ENCODE measurements around the gene MPP4. TPM values are rescaled to one million over a fixed set of nuclear protein-coding genes. Genes with fewer than 3 reads are reported as not detected.
A peak's percentile ranks its signal among the peaks of the same experiment; 100 is the strongest.

The MPP4 gene, protein sequence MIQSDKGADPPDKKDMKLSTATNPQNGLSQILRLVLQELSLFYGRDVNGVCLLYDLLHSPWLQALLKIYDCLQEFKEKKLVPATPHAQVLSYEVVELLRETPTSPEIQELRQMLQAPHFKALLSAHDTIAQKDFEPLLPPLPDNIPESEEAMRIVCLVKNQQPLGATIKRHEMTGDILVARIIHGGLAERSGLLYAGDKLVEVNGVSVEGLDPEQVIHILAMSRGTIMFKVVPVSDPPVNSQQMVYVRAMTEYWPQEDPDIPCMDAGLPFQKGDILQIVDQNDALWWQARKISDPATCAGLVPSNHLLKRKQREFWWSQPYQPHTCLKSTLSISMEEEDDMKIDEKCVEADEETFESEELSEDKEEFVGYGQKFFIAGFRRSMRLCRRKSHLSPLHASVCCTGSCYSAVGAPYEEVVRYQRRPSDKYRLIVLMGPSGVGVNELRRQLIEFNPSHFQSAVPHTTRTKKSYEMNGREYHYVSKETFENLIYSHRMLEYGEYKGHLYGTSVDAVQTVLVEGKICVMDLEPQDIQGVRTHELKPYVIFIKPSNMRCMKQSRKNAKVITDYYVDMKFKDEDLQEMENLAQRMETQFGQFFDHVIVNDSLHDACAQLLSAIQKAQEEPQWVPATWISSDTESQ
- not detected for total RNA-seq
- long read RNA-seq, result 0 reads

DNA sequence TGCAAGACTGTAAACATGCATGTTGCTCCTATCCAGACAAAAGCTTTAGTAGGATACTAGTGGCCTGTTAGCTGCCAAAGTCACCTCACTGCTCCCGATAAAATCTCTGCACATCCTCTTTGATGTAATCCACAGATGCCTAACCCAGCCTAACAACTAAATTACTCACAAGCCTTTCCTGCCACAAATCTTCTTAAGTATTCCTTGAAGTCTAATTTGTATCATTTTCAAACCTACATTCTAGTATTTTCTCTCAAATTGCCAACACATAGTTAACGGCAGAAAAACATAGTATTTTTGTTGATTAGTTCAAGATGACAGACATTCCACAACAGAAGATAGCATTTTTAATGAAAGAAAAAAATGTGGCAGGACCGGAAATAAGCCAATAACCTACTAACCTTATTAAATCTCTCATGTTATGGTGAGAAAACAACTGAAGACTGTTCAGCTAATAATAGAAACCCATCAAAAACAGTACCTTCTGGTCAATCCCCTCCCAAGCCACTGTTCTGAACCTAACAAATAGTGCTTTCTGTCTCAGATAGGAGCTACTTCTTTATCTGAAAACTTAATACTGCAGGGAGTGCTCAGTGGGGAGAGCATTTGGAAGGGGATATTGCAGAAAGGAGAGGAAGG is at the start of gene MPP4:
TSS of gene MPP4 (minus strand) at position 57 of the 639 bp plus-strand sequence. CDS start 4,690 bp downstream, outside the sequence.
- ATAC-seq (no peak), DNase-seq (no peak)
- intact Hi-C loops (cut with micrococcal nuclease), result no loop called here

DNA sequence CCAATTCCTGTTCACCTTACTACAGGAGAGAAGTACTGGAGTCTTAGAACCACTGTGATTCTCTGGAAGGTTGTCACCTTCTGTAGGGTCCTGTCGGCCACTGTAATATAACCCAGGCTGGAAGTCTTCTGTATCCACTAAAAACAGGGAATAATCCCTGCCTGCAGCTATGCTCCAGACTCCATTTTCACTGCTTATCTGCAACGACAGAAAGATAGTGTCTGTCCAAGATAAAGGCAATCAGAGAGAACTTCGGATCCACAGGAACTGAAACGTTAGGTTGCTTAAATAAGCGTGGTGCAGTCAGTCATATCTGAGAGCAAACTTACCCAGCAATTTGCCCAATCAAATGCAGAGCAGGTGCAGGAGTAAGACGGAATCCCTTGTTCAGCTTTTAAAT is 48.1 kb upstream of the MPP4 start:
- ATAC-seq (no peak), DNase-seq (no peak)
- intact Hi-C loops (cut with micrococcal nuclease), result no loop called here

- intact Hi-C loops (cut with micrococcal nuclease), result no loop called here
- no peak for ATAC-seq
- no peak for DNase-seq
Measured at GRCh38 chr2:201735486-201735885, 37.0 kb upstream of the MPP4 start.

DNA sequence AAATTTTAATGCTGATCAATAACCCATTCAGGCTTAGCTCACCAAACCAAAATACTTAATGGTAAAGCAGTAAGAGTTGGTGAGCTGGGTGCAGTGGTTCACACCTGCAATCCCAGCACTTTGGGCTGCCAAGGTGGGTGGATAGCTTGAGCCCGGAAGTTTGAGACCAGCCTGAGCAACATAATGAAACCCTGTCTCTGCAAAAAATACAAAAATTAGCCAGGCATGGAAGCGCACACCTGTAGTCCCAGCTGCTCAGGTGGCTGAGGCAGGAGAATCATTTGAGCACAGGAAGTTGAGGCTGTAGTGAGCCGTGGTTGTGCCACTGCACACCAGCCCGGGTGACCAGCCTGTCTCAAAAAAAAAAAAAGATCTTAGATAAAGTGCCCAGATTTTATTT is 35.7 kb upstream of the MPP4 start:
- ATAC-seq, result no peak
- intact Hi-C loops (cut with micrococcal nuclease), result no loop called here

DNA sequence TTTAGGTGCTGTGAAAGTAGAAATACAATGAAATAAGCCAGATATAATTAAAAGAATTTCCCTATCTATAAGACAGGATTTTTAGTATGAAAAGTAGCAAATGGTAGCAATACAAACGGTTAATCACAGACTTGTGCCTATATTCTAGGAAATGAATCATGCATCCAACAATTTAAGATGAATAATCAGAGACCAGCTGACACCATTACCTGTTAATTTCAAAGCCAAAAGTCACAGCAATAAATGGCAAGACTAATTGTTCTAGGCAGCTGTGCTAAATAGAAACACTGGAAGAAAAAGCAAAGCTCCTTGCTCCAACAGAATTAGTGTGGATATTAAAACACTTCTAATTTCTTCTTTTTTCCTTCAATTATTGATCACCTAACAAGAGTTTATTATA is 35.1 kb upstream of the MPP4 start:
- intact Hi-C loops (cut with micrococcal nuclease), result no loop called here
- ATAC-seq (no peak), DNase-seq (no peak)

More for the DNA sequence above, 35.7 kb upstream of the MPP4 start:
- DNase-seq, result no peak

GRCh38 chr2:201730651-201731285 is 32.3 kb upstream of the MPP4 start:
- DNase-seq (no peak), ATAC-seq (no peak)
- intact Hi-C loops (cut with micrococcal nuclease), result no loop called here

DNA sequence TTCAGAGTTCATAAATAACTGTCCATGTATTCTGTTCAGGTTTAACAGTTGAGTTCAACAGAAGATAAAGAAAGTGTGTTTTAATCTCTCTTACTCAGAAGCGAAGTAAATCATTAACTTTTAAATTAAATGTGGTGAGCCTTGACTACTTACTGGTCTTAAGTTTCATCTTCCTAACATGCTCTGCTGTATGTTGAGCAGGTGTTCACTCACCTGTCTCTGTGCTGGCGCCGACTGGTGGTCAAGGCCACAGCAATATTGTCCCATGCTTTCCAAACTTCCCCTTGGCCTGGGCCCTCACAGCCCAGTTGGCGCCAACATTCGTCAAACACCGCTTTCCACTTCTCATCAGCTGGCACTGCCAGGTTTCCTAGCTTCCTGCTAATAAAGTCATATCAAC is 17.0 kb upstream of the MPP4 start:
- DNase-seq (no peak), ATAC-seq (no peak)
- intact Hi-C loops (cut with micrococcal nuclease), result no loop called here

- intact Hi-C loops (cut with micrococcal nuclease), result no loop called here
- no peak for DNase-seq
- no peak for ATAC-seq
Measured at GRCh38 chr2:201712726-201713125, 14.3 kb upstream of the MPP4 start.

GRCh38 chr2:201709747-201710146 is 11.3 kb upstream of the MPP4 start:
- ATAC-seq, result no peak
- intact Hi-C loops (cut with micrococcal nuclease), result no loop called here
- no peak for DNase-seq

DNA sequence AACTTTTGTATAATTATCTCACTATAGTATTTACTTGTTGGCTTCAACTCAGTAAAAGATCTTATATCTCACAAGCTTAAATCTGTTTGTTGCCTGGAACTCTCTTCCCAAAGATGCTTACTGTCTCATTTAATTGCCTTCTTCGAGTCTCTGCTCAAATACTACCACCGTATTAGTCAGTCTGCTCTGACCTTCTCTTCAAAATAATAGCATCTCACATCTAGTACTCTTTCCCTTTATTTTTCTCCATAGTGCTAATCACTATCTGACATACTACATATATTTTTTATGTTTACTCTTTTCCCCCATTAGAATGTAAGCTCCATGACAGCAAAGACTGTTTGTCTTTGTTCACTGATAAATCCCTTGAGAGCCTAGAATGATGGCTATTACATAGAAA is 10.6 kb upstream of the MPP4 start:
- intact Hi-C loops (cut with micrococcal nuclease), result no loop called here
- no peak for ATAC-seq
- DNase-seq, result no peak

GRCh38 chr2:201707753-201708152 is 9.3 kb upstream of the MPP4 start:
- DNase-seq (no peak), ATAC-seq (no peak)
- intact Hi-C loops (cut with micrococcal nuclease), result no loop called here

DNA sequence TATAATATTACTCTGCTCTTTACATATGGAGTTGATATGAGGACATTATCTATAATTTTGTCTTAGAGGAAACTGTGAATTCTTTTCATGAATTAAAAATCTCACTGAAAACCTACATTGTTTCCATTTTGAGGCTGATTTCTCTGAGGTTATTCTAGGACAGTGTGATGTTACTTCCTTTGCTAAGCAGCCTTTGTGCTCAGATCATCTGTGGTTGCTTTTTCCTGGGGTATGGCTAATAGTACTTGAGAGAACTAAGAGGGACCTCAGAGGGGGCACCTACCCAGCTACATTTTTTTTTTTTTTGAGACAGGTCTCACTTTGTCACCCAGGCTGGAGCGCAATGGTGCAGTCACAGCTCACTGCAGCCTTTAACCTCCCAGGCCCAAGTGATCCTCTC is 8.7 kb upstream of the MPP4 start:
- ATAC-seq (no peak), DNase-seq (no peak)
- intact Hi-C loops (cut with micrococcal nuclease), result no loop called here

- intact Hi-C loops (cut with micrococcal nuclease), result no loop called here
- DNase-seq, result no peak
- no peak for ATAC-seq
Measured at GRCh38 chr2:201704536-201704935, 6.1 kb upstream of the MPP4 start.

GRCh38 chr2:201701646-201702045 is 3.2 kb upstream of the MPP4 start:
- DNase-seq (no peak), ATAC-seq (no peak)
- intact Hi-C loops (cut with micrococcal nuclease), result no loop called here

DNA sequence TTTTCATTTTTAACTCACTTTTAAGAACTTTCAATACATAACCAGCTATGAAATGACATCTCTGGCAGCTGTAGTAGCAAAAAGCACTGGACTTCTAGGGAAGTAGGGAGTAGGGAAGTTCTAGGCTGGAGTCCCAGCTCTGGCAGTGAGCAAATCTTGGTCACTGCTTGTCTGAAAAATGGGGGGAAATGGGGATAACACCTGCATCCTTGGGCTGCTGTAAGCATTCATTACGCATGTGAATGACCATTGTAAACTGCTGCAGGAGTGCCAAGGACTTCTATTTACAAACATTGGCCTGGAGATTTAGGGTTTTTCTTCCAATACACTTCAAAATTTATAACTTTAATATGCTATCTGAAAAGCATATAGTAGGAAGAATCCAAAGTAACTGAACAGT is 972 bp upstream of the MPP4 start:
- intact Hi-C loops (cut with micrococcal nuclease), result no loop called here
- ATAC-seq, result no peak

GRCh38 chr2:201697899-201698298 is 545 bp downstream of the MPP4 start:
- DNase-seq, result no peak
- intact Hi-C loops (cut with micrococcal nuclease), result no loop called here
- no peak for ATAC-seq

More for the DNA sequence above, 972 bp upstream of the MPP4 start:
- DNase-seq, result no peak

GRCh38 chr2:201696151-201696659 is 2.2 kb downstream of the MPP4 start:
- intact Hi-C loops (cut with micrococcal nuclease), result no loop called here
- no peak for DNase-seq
- ATAC-seq, result peak; percentile 58

DNA sequence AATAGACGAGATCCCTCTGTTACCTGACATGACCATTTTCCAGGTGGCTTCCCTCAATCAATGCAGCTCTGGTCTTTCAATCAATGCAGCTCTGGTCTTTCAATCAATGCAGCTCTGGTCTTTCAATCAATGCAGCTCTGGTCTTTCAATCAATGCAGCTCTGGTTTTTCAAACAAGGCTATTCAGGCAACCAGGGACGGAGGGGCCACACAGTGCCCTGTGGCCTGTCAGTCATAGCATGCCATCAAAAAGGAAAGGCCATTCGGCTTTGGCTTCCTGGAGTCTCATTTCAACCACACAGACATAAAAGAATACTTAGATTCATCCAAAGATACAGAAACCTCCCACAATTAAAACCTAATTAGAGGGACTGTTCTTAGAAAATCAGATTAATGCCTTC is 13.3 kb downstream of the MPP4 start:
- no peak for DNase-seq
- intact Hi-C loops (cut with micrococcal nuclease), result no loop called here
- ATAC-seq, result no peak

DNA sequence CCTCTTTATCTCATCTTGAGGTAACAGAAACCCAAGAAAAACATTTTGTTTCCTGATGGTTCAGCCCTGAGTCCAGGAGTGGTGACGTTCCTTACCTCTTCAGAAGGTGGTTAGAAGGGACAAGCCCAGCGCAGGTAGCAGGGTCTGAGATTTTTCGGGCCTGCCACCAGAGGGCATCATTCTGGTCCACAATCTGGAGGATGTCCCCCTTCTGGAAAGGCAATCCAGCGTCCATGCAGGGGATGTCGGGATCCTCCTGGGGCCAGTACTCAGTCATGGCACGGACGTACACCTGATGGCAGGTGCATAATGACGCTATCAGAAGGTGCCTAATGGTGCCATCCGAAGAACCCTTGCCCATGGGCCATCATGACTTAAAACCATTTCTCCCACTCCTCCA is 17.7 kb downstream of the MPP4 start:
- no peak for ATAC-seq
- intact Hi-C loops (cut with micrococcal nuclease), result no loop called here
- DNase-seq, result no peak

- intact Hi-C loops (cut with micrococcal nuclease), result no loop called here
- ATAC-seq, result no peak
- no peak for DNase-seq
Measured at GRCh38 chr2:201678401-201678800, 20.0 kb downstream of the MPP4 start.
